Stimulated activated naive CD8-positive, alpha-beta T cell treated with anti-CD3 and anti-CD28 coated beads, Interleukin-15, amount 100 ng/mL, for 72 hours (primary cell): ENCODE measurements around the gene C11orf52.

Experiments
- ATAC-seq: fragments of 150-1000 bp; cut with Tn5 transposase; 2 replicates; pipeline ENCODE4 v1.10.0; 2021; ENCODE audit warnings: mild to moderate bottlenecking, moderate library complexity
- DNase-seq, 2 donors: peaks; one replicate each; pipeline ENCODE4 v3.0.0; 2021 to 2022
- H3K27ac Mint-ChIP-seq, 2 donors: one replicate each; pipeline ENCODE4 v1.8.0; 2022; ENCODE audit warnings: mild to moderate bottlenecking in 2 of 2, mixed read lengths in 2 of 2, moderate library complexity in 2 of 2
- H3K27me3 Mint-ChIP-seq: one replicate; pipeline ENCODE4 v1.8.0; 2022; ENCODE audit warnings: mixed read lengths
- H3K4me1 Mint-ChIP-seq: one replicate; pipeline ENCODE4 v1.8.0; 2022; ENCODE audit warnings: mild to moderate bottlenecking, mixed read lengths
- H3K4me3 Mint-ChIP-seq, 2 donors: one replicate each; pipeline ENCODE4 v1.8.0; 2022; ENCODE audit warnings: mild to moderate bottlenecking in 2 of 2, mixed read lengths in 2 of 2, moderate library complexity in 1 of 2
- H3K9me3 Mint-ChIP-seq, 2 donors: one replicate each; pipeline ENCODE4 v1.8.0; 2022; ENCODE audit warnings: mixed read lengths in 2 of 2

The C11orf52 gene

DNA sequence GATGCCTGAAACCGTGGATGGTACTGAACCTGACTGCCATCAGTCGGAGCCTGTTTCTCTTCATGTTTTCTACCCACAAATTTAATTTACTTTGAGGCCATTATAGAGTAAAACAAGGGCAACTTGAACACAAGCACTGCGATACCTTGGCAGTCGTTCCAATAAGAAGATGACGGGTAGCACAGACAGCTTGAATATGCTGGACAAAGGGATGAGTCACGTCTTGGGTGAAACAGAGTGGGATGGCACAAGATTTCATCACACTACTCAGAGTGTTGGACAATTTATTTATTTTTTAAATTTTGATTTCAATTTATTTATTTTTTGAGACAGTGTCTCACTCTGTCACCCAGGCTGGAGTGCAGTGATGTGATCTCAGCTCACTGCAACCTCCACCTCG lies 24.1 kb downstream of the C11orf52 start:
- Mint-ChIP-seq H3K4me1 (peaks cover 36% of the 10 kb centered on the region), H3K27ac (no peak overlapping the region), H3K27me3 (no peaks in the 10 kb centered on the region), H3K9me3 (no peaks in the 10 kb centered on the region), H3K4me3 (no peak overlapping the region)
- ATAC-seq, result no peak
- no peak for DNase-seq

DNA sequence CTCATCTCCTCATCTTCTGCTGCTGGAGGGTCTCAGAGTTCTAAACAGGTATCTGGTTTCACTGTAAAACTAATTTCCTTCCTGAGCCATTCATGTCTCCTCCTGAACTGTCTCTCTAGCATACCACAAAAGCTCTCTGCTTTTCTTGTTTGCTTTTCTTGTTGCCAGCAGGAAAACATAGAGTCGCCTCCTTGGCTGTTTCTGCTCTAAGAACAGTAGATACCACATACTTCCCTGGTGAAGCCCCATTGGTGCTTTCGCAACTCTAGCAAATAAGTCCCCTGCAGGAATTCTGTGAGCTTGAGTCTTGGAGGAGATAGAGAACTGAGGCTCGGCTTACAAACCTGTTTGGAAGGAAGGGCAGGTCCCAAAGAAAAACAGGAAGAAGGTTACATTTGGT lies 25.4 kb downstream of the C11orf52 start:
- Mint-ChIP-seq H3K9me3 (no peaks in the 10 kb centered on the region), H3K4me1 (peaks cover 23% of the 10 kb centered on the region), H3K27ac (peak overlapping the region; percentile 21 to 92), H3K27me3 (no peaks in the 10 kb centered on the region), H3K4me3 (peak overlapping the region in 1 of 2 donors; percentile 18)
- DNase-seq, result no peak
- ATAC-seq, result no peak

DNA sequence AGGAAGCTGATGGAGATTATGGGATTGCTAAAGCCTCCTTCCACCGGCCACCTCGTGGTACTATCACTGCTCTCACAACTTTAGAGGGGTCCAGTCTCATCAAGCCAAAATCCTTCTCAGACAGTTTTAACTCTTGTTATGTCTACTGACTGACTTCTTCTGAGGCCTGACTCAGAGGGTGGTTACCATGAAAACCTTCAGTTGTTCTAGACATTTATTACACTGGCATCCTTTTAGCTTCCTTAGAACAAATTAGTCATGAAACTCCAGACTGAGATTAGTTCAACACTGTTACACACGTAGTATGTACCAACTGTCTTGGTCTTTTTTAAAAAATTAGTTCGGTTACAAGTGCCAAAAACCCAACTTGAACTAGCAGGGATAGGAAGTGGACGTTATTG lies 25.9 kb downstream of the C11orf52 start:
- peak; percentile 85 for ATAC-seq
- no peaks in the 10 kb centered on the region for H3K9me3 Mint-ChIP-seq
- H3K27me3 Mint-ChIP-seq, result no peaks in the 10 kb centered on the region
- no peak for DNase-seq
- peak overlapping the region; percentile 49 to 92 for H3K27ac Mint-ChIP-seq
- peaks cover 24% of the 10 kb centered on the region for H3K4me1 Mint-ChIP-seq
- no peak overlapping the region for H3K4me3 Mint-ChIP-seq

DNA sequence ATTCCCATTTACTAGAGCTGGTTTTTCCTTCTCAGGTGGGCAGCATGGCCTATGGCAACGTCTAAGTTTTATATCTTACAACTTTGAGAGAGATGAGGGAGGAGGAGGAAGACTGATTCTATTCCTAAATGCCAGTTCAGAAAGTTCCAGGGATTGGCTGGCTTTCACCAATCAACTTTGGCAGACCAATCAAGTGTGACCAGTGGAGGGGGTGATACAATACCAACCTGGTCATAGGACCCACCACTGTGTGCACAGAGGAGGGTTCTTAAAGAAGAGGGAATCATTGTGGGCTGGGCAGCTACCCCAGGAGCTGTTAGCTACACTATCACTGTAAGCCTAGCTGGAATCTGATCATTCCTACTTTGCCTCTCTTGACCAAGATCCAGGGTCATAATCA lies 26.5 kb downstream of the C11orf52 start:
- Mint-ChIP-seq H3K4me1 (peaks cover 28% of the 10 kb centered on the region), H3K4me3 (no peak overlapping the region), H3K27ac (peak overlapping the region; percentile 49 to 92), H3K9me3 (no peaks in the 10 kb centered on the region), H3K27me3 (no peaks in the 10 kb centered on the region)
- no peak for DNase-seq
- no peak for ATAC-seq

DNA sequence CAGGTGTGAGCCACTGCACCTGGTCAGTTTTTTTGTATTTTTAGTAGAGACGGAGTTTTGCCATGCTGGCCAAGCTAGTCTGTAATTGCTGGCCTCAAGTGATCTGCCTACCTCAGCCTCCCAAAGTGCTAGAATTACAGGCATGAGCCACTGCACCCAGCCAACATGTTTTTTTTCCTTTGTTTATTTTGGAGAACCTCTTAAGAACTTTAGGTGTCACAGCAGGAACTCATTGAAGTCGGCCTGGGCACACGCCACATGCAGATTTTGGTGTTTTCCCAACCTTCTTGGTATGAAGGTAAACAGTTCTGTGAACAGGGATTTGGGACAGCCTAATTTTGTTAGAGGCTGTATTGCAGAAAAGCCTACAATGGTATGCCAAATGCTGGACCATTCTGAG lies 27.8 kb downstream of the C11orf52 start:
- no peak for DNase-seq
- Mint-ChIP-seq H3K9me3 (no peaks in the 10 kb centered on the region), H3K27ac (no peak overlapping the region), H3K4me1 (peaks cover 28% of the 10 kb centered on the region), H3K27me3 (no peaks in the 10 kb centered on the region), H3K4me3 (no peak overlapping the region)
- no peak for ATAC-seq

DNA sequence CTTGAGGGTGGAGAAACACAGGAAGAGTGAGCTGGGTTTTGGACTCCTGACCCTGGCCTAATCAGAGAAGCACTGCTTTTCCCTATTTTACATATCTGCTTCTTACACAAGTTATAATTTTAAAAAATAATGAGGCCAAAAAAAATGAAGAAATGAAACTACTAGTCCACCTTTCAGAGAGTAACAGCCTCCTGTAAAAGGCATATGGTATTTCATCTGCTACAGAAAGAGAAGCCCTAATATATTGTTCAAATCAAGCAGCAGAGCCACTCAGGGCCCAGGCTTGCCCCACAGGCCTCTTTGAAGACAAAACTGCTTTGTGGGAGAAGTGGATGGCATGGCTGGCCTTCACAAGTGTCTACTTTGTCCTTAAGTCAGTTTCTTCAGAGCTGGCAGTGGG lies 28.4 kb downstream of the C11orf52 start:
- Mint-ChIP-seq H3K27ac (no peak overlapping the region), H3K4me3 (no peak overlapping the region), H3K27me3 (no peaks in the 10 kb centered on the region), H3K4me1 (peaks cover 28% of the 10 kb centered on the region), H3K9me3 (no peaks in the 10 kb centered on the region)
- ATAC-seq (no peak), DNase-seq (no peak)

DNA sequence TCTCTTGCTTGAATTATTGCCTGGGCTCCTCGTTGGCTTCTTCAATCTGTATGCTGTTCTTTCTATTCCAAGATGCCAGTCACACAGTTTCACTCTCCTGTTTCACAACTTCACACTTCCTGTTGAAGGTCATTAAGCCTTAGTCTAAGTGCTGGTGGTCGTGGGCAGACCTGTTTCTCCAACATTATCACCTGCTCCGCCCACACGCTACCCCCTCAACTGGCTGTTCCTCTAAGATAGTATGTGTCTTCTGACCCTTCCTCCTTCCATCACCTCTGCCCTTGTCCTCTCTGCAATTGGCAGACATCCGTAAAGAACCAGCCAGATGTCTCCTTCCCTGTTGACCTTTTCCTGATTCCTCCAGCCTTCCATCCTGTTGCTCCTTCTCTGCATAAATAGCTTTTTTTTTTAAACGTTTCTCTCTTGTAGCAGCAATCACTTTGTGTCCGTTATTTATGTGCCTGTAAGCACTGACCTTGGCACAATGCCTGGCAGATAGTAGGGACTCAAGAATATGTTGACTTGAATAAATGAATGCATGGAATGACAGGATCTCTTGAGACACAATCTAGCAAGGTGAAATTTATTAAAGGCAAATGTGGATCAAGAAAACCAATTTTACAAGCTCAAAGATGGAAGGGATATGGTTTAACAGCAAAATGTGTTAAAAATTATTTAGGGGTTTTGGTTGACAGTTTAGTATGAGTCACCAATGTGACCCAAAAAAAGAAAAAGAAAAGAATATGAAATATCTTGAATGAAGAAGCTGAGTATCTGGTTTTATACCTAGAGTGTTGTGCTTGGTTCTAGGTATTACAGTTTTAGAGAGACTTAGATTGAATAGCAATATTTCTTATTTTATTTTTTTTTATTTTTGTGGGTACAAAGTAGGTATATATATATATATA lies 31.1 kb downstream of the C11orf52 start:
- Mint-ChIP-seq H3K4me1 (peaks cover 14% of the 10 kb centered on the region), H3K27me3 (no peaks in the 10 kb centered on the region), H3K27ac (no peak overlapping the region), H3K9me3 (no peaks in the 10 kb centered on the region), H3K4me3 (peak overlapping the region in 1 of 2 donors; percentile 5)
- peak; percentile 45 for ATAC-seq
- no peak for DNase-seq

DNA sequence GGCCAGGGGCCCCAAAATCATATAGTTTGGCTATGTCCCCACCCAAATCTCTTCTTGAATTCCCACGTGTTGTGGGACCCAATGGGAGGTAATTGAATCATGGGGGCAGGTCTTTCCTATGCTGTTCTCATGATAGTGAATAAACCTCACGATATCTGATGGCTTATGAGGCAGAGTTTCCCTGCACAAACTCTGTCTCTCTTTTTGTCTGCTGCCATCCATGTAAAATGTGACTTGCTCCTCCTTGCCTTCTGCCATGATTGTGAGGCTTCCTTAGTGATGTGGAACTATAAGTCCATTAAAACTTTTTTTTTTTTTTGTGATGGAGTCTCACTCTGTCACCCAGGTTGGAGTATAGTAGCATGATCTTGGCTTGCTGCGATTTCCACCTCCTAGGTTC lies 32.9 kb downstream of the C11orf52 start:
- peaks cover 10% of the 10 kb centered on the region for H3K4me1 Mint-ChIP-seq
- H3K27ac Mint-ChIP-seq, result no peak overlapping the region
- H3K9me3 Mint-ChIP-seq, result no peaks in the 10 kb centered on the region
- H3K4me3 Mint-ChIP-seq, result no peak overlapping the region
- ATAC-seq (no peak), DNase-seq (no peak)
- no peaks in the 10 kb centered on the region for H3K27me3 Mint-ChIP-seq

DNA sequence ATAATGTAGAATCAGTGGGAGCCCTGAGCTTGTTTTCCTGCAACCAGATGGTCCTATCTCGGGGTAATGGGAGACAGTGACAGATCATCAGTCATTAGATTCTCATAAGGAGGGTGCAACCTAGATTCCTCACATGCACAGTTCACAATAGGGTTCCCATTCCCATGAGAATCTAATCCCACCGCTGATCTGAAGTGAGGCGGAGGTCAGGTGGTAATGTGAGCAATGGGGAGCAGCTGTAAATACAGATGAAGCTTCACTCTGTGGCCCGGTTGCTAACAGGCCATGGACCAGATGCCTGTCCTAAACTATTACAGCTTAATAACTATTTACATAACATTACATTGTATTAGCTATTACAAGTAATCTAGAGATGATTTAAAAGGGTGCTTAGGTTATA lies 35.4 kb downstream of the C11orf52 start:
- H3K9me3 Mint-ChIP-seq, result no peaks in the 10 kb centered on the region
- H3K27me3 Mint-ChIP-seq, result no peaks in the 10 kb centered on the region
- DNase-seq (no peak), ATAC-seq (no peak)
- no peak overlapping the region for H3K27ac Mint-ChIP-seq
- H3K4me1 Mint-ChIP-seq, result peaks cover 9% of the 10 kb centered on the region
- no peak overlapping the region for H3K4me3 Mint-ChIP-seq

DNA sequence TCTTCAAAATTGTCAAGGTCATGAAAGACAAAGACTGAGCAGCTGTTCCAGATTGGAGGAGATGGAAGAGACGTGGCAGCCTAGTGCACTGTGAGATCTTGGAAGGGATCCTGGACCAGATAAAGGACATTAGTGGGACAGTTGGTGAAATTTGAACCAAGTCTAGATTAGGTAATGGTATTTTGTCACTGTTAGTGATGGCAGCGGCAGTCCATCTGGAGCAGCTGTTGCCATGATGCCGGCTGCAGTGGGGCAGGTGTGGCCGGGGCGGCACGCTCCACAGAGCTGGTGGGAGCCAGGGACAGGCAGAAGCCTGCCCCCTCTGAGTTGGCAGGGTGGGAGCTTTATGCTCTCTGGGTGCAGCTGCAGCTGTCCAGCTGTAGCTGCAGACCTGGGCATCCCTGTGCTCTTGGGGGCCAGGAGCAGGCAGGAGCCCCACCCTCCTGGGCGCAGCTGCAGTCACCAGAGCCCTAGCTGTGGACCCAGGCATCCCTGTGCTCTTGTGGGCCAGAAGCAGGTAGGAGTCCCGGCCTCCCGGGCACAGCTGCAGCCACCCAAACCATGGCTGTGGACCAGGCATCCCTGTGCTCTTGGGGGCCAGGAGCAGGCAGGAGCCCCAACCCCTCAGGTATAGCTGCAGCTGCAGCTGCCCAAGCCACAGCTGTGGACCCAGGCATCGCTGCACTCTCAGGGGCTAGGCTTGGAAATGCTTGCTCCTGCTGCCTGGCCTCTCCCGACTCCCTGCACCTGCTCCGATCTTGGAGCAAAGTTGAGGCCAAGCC lies 39.1 kb downstream of the C11orf52 start:
- Mint-ChIP-seq H3K27me3 (no peaks in the 10 kb centered on the region), H3K9me3 (no peaks in the 10 kb centered on the region), H3K4me1 (no peaks in the 10 kb centered on the region), H3K4me3 (no peak overlapping the region), H3K27ac (no peak overlapping the region)
- ATAC-seq, result peak; percentile 23
- no peak for DNase-seq

DNA sequence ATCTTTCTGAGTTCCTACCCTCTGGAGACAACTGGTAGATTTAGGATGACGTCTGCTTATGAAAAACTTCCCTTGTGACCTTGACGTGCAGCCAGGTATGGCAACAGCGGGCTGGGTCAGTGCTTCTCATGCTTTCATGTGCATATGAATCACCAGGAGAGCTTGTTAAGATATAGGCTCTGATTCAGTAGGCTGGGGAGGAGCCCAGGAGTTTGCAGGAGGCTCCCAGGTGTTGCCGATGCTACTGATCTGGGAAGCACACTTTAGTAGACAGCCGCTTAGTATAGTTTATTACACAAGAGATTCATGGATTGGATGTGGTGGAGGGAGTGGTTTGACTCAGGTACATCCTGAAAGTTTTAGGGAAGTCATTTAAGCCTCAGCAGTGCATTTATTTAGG lies 42.2 kb downstream of the C11orf52 start:
- Mint-ChIP-seq H3K4me1 (no peaks in the 10 kb centered on the region), H3K9me3 (no peaks in the 10 kb centered on the region), H3K27me3 (no peaks in the 10 kb centered on the region), H3K27ac (peak overlapping the region in 1 of 2 donors; percentile 76), H3K4me3 (no peak overlapping the region)
- ATAC-seq (no peak), DNase-seq (no peak)

DNA sequence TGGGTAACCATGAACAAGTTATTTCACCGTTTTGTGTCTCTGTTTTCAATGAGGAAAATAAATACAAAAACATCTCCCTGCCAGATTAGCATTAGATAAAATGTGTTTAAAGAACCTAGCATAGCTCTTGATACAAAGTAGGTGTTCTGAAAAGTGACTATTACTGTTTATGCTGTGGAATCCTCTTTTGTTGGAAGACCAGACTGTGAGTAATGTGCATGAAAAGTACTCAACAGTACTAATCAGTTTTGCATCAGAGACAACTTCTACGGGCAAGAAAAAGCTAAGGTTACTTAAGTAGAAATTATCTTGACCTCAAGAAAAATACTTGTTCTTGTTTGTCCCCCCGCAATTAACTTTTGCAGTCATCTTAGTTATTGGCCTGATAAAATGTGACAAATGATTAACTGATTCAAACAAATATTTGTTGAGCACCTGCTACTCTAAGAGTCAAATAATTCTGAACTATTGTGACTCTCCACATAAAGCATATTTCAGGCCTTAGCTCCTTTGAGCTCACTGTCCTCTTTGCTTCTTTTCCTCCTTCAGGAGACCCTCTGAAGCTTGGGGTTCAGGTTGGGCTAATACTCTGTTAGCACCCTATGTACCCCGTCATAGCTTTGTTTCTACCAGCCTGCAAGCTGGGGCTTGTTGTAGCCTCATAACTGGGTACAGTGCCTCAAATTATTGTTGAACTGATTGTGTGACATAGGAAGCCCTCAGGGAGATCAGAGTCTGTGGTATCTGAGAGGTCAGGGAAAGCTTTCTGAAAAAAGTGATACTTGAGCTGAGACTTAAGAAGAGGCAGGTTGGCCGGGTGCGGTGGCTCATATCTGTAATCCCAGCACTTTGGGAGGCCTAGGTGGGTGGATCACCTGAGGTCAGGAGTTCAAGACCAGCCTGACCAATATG lies 42.9 kb downstream of the C11orf52 start:
- Mint-ChIP-seq H3K27me3 (no peaks in the 10 kb centered on the region), H3K4me3 (no peak overlapping the region), H3K27ac (no peak overlapping the region), H3K4me1 (no peaks in the 10 kb centered on the region), H3K9me3 (no peaks in the 10 kb centered on the region)
- no peak for ATAC-seq
- DNase-seq, result no peak

DNA sequence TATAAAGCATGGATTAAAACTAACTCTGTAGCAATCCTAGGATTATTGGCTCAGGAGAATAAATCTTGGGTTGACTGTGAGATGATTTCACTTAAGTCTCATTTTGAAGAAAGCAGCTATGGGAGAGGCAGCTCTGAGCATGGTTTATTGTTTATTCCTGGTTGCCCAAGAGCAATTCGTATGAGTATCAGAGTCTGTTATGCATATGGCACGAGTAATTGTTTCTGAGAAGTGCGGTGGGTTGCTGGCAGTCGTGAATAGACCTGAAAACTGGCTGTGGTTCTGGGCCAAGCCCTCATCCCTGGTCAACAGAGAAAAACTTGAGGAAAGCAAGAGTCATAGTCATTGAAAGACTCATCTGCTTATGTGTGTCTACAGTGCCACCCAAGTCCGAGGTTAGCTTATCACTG lies 45.2 kb downstream of the C11orf52 start:
- DNase-seq, result no peak
- H3K9me3 Mint-ChIP-seq, result no peaks in the 10 kb centered on the region
- ATAC-seq, result no peak
- H3K4me1 Mint-ChIP-seq, result no peaks in the 10 kb centered on the region
- no peak overlapping the region for H3K4me3 Mint-ChIP-seq
- H3K27ac Mint-ChIP-seq, result no peak overlapping the region
- H3K27me3 Mint-ChIP-seq, result no peaks in the 10 kb centered on the region

DNA sequence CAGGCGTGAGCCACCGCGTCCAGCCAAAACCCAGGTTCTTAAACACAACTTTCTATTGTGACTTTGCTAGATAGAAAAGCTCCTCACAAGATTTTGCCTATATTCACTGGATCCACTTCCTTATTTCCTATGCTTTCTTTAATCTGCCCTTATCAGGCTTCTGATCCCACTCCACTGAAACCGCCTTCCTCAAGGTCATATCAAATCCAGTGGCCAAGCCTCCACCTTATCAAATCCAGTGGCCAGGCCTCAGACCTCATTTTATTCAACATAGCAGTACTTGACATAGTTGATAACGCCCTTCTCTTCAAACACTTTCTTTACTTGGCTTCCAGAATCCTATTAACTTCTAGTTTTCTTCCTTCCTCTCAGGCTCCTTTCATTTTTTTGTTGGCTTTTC lies 48.0 kb downstream of the C11orf52 start:
- DNase-seq (no peak), ATAC-seq (no peak)
- Mint-ChIP-seq H3K4me1 (no peaks in the 10 kb centered on the region), H3K27me3 (no peaks in the 10 kb centered on the region), H3K9me3 (no peaks in the 10 kb centered on the region), H3K4me3 (no peak overlapping the region), H3K27ac (no peak overlapping the region)

DNA sequence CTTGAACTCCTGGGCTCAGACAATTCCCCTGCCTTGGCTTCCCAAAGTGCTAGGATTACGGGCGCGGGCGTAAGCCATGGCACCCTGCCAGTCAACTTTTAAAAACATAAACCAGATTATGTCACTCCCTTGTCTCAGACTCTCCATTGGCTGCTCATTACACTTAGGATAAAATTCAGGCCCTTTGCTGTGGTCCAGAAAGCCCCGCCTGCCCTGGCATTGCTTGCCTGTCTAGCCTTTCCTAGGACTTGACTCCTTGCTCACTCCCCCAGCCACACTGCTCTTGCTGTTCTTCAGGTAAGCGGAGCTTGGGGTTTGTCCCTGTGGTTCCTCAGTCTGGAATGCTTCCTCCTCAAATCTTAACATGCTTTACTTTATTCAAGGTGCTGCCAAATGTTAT lies 48.9 kb downstream of the C11orf52 start:
- Mint-ChIP-seq H3K9me3 (no peaks in the 10 kb centered on the region), H3K27me3 (no peaks in the 10 kb centered on the region), H3K27ac (no peak overlapping the region), H3K4me3 (no peak overlapping the region), H3K4me1 (no peaks in the 10 kb centered on the region)
- ATAC-seq (no peak), DNase-seq (no peak)
